Neuronal stem cell (in vitro differentiated cells): Measurements from ENCODE around the gene SLC35G6.

ENCODE experiments used
- DNase-seq: peaks from one replicate; pipeline ENCODE4 v3.0.0-alpha.2; 2013; ENCODE audit warnings: low spot score
- H2AFZ ChIP-seq: one replicate; pipeline ENCODE4 v1.6.1; 2013; ENCODE audit warnings: mild to moderate bottlenecking, low read length, inconsistent platforms
- H2AK5ac ChIP-seq: 2 replicates; pipeline ENCODE4 v1.6.1; 2013; ENCODE audit warnings: low read depth, mild to moderate bottlenecking, inconsistent platforms, low read length, moderate library complexity, mixed read lengths
- H2BK120ac ChIP-seq: 2 replicates; pipeline ENCODE4 v1.6.1; 2013; ENCODE audit warnings: low read depth, mild to moderate bottlenecking, inconsistent platforms, low read length, moderate library complexity, mixed read lengths
- H2BK12ac ChIP-seq: one replicate; pipeline ENCODE4 v1.6.1; 2013; ENCODE audit warnings: low read length, inconsistent platforms
- H2BK15ac ChIP-seq: 2 replicates; pipeline ENCODE4 v1.6.1; 2013; ENCODE audit warnings: mild to moderate bottlenecking, low read length, inconsistent platforms, mixed read lengths
- H2BK5ac ChIP-seq: one replicate; pipeline ENCODE4 v1.6.1; 2013; ENCODE audit warnings: inconsistent platforms, mild to moderate bottlenecking, low read length, moderate library complexity
- H3K14ac ChIP-seq: one replicate; pipeline ENCODE4 v1.6.1; 2013; ENCODE audit warnings: low read length, inconsistent platforms
- H3K18ac ChIP-seq: 2 replicates; pipeline ENCODE4 v1.6.1; 2013; ENCODE audit warnings: low read length, inconsistent platforms
- H3K23ac ChIP-seq: 2 replicates; pipeline ENCODE4 v1.6.1; 2013; ENCODE audit warnings: low read depth, mild to moderate bottlenecking, mixed read lengths, low read length, inconsistent platforms; ENCODE audit not compliant: poor library complexity
- H3K27ac ChIP-seq: replicated peaks from 3 replicates; pipeline ENCODE4 v1.5.1; 2013; ENCODE audit warnings: low read length, inconsistent platforms
- H3K27me3 ChIP-seq, 3 experiments: 2 replicates each; pipeline ENCODE4 v1.6.1; 2013; ENCODE audit warnings: low read length in 3 of 3, mild to moderate bottlenecking in 2 of 3, inconsistent platforms in 1 of 3, low read depth in 1 of 3, mixed read lengths in 1 of 3, moderate library complexity in 1 of 3; ENCODE audit not compliant: control insufficient read depth in 3 of 3, insufficient read depth in 3 of 3
- H3K36me3 ChIP-seq, 2 donors: replicated peaks in 1 of 2; 2 replicates each; pipeline ENCODE4 v1.6.1; 2013; ENCODE audit warnings: low read length in 2 of 2; ENCODE audit not compliant: control insufficient read depth in 2 of 2, insufficient read depth in 2 of 2
- H3K4ac ChIP-seq: 2 replicates; pipeline ENCODE4 v1.6.1; 2013; ENCODE audit warnings: inconsistent platforms, mild to moderate bottlenecking, low read length, moderate library complexity
- H3K4me1 ChIP-seq, 2 donors: 1 replicate in 1 of 2; 2 replicates in 1 of 2; pipeline ENCODE4 v1.6.1; 2013; ENCODE audit warnings: low read length in 2 of 2, low read depth in 1 of 2; ENCODE audit not compliant: control insufficient read depth in 2 of 2, insufficient read depth in 1 of 2
- H3K4me2 ChIP-seq: one replicate; pipeline ENCODE4 v1.6.1; 2013; ENCODE audit warnings: mild to moderate bottlenecking, low read length, inconsistent platforms; ENCODE audit not compliant: insufficient read depth, poor library complexity, severe bottlenecking
- H3K4me3 ChIP-seq, 2 donors: 2 replicates each; pipeline ENCODE4 v1.5.1; 2013; ENCODE audit warnings: low read length in 2 of 2, mild to moderate bottlenecking in 2 of 2, inconsistent platforms in 1 of 2, moderate library complexity in 1 of 2
- H3K79me1 ChIP-seq: one replicate; pipeline ENCODE4 v1.6.1; 2013; ENCODE audit warnings: low read depth, mild to moderate bottlenecking, inconsistent platforms, low read length, moderate library complexity
- H3K9ac ChIP-seq: one replicate; pipeline ENCODE4 v1.6.1; 2013; ENCODE audit warnings: mild to moderate bottlenecking, low read depth, low read length, inconsistent platforms; ENCODE audit not compliant: poor library complexity
- H3K9me3 ChIP-seq, 2 donors: replicated peaks in 1 of 2; 2 replicates each; pipeline versions ENCODE3 to v1.6.1; 2013; ENCODE audit warnings: low read length in 2 of 2, mild to moderate bottlenecking in 2 of 2, inconsistent platforms in 1 of 2, low read depth in 1 of 2, mixed read lengths in 1 of 2, moderate library complexity in 1 of 2; ENCODE audit not compliant: control insufficient read depth in 2 of 2, insufficient read depth in 1 of 2
- H4K8ac ChIP-seq: one replicate; pipeline ENCODE4 v1.6.1; 2013; ENCODE audit warnings: low read depth, mild to moderate bottlenecking, inconsistent platforms, low read length, moderate library complexity
- H4K91ac ChIP-seq: one replicate; pipeline ENCODE4 v1.6.1; 2013; ENCODE audit warnings: low read length, low read depth, mild to moderate bottlenecking, inconsistent platforms; ENCODE audit not compliant: poor library complexity
- WGBS, 2 donors: extraction: QIAGEN DNeasy Blood & Tissue Kit; methylation state at CpG; one replicate each; pipeline ENCODE4 v1.1.7; 2013; ENCODE audit warnings: missing lambda C conversion rate in 2 of 2, mixed read lengths in 1 of 2; ENCODE audit not compliant: insufficient read length in 2 of 2, insufficient replicate concordance in 1 of 2; ENCODE audit errors: extremely low coverage in 2 of 2; 5-methylcytosine and 5-hydroxymethylcytosine counted together

The SLC35G6 gene

DNA sequence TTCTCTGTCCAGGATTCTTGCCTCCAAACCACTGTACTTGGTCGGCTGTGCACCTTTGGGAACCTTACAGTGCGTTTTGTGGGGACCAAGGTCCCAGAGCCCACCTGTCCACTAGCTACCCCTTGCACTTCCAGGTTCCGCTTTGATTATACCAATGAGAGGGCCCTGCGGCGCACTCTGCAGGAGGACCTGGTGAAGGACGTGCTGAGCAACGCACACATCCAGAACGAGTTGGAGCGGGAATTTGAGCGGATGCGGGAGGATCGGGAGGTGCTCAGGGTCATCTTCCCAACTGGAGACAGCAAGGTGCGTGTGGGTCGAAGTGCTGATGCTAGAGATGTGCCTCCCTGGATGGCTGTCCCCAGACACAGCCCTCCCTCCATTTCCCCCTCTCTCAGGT lies 21.7 kb downstream of the SLC35G6 start:
- no peak for DNase-seq
- H3K23ac ChIP-seq = no peak overlapping the region
- no peak overlapping the region for H2BK15ac ChIP-seq
- H3K9ac ChIP-seq = no peak overlapping the region
- no peaks in the 10 kb centered on the region for H3K27me3 ChIP-seq
- H2AFZ ChIP-seq = no peak overlapping the region
- peaks cover 63 to 98% of the 10 kb centered on the region in 2 donors for H3K36me3 ChIP-seq
- no peak overlapping the region for H3K14ac ChIP-seq
- H3K4me1 ChIP-seq = no peaks in the 10 kb centered on the region
- H3K4ac ChIP-seq = no peak overlapping the region
- no peak overlapping the region for H2AK5ac ChIP-seq
- peaks cover 6% of the 10 kb centered on the region for H3K79me1 ChIP-seq
- H2BK5ac ChIP-seq = peak overlapping the region; percentile 35
- no peak overlapping the region for H4K91ac ChIP-seq
- H3K9me3 ChIP-seq = no peaks in the 10 kb centered on the region
- no CpG with 5 or more reads among the region's 14 CpGs for WGBS, 2 donors
- no peak overlapping the region for H2BK120ac ChIP-seq
- no peak overlapping the region for H3K4me2 ChIP-seq
- no peak overlapping the region for H3K27ac ChIP-seq
- H4K8ac ChIP-seq = no peak overlapping the region
- H3K18ac ChIP-seq = no peak overlapping the region
- H3K4me3 ChIP-seq = no peak overlapping the region
- H2BK12ac ChIP-seq = no peak overlapping the region

DNA sequence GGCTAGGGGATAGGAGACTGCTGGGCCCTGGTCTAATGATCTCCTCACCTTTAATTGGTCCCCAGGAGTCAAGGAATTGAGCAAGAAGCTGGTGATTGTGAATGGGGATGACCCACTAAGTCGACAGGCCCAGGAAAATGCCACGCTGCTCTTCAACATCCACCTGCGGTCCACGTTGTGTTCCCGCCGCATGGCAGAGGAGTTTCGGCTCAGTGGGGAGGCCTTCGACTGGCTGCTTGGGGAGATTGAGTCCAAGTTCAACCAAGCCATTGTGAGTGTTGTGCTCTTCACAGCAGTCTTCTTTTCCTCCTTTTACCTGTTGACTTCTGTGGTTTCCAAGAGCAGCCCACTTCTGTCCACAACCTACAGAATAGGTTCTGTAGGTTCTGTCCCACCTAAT lies 22.3 kb downstream of the SLC35G6 start:
- H3K27me3 ChIP-seq = no peaks in the 10 kb centered on the region
- no peak overlapping the region for H3K4ac ChIP-seq
- no peak overlapping the region for H4K91ac ChIP-seq
- no peak overlapping the region for H3K9ac ChIP-seq
- no peak overlapping the region for H2AK5ac ChIP-seq
- no peak overlapping the region for H2BK120ac ChIP-seq
- no peak overlapping the region for H3K23ac ChIP-seq
- no peak for DNase-seq
- H3K4me2 ChIP-seq = no peak overlapping the region
- WGBS, 2 donors = no CpG with 5 or more reads among the region's 8 CpGs
- peaks cover 62 to 98% of the 10 kb centered on the region in 2 donors for H3K36me3 ChIP-seq
- H3K4me3 ChIP-seq = no peak overlapping the region
- H2AFZ ChIP-seq = no peak overlapping the region
- H4K8ac ChIP-seq = no peak overlapping the region
- no peak overlapping the region for H2BK12ac ChIP-seq
- H3K9me3 ChIP-seq = no peaks in the 10 kb centered on the region
- no peak overlapping the region for H2BK15ac ChIP-seq
- no peak overlapping the region for H3K27ac ChIP-seq
- peaks cover 4% of the 10 kb centered on the region for H3K79me1 ChIP-seq
- no peak overlapping the region for H2BK5ac ChIP-seq
- H3K14ac ChIP-seq = no peak overlapping the region
- H3K18ac ChIP-seq = no peak overlapping the region
- H3K4me1 ChIP-seq = no peaks in the 10 kb centered on the region

DNA sequence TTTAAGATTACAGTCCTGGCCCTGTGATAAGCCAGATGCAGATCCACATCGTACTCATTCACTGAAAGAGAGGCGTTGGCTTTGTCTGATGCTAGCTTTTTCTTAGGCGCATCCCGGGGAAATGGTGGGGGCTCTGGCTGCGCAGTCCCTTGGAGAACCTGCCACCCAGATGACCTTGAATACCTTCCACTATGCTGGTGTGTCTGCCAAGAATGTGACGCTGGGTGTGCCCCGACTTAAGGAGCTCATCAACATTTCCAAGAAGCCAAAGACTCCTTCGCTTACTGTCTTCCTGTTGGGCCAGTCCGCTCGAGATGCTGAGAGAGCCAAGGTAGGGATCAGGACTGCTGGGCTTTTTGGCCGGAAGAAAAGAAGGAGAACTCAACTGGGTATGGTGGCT lies 26.9 kb downstream of the SLC35G6 start:
- Histone ChIP-seq H3K4me1 (no peaks in the 10 kb centered on the region), H2BK12ac (no peak overlapping the region), H3K4me2 (no peak overlapping the region), H3K23ac (no peak overlapping the region), H2AK5ac (no peak overlapping the region), H2AFZ (no peak overlapping the region), H2BK120ac (no peak overlapping the region), H4K8ac (no peak overlapping the region), H3K4me3 (no peak overlapping the region), H3K27ac (no peak overlapping the region), H3K4ac (no peak overlapping the region), H3K79me1 (no peaks in the 10 kb centered on the region), H2BK15ac (no peak overlapping the region), H2BK5ac (no peak overlapping the region), H3K18ac (no peak overlapping the region), H3K27me3 (no peaks in the 10 kb centered on the region), H3K9ac (no peak overlapping the region), H3K14ac (no peak overlapping the region), H3K9me3 (no peaks in the 10 kb centered on the region), H4K91ac (no peak overlapping the region), H3K36me3 (peaks cover 63 to 98% of the 10 kb centered on the region in 2 donors)
- no peak for DNase-seq
- WGBS, 2 donors = no CpG with 5 or more reads among the region's 11 CpGs

DNA sequence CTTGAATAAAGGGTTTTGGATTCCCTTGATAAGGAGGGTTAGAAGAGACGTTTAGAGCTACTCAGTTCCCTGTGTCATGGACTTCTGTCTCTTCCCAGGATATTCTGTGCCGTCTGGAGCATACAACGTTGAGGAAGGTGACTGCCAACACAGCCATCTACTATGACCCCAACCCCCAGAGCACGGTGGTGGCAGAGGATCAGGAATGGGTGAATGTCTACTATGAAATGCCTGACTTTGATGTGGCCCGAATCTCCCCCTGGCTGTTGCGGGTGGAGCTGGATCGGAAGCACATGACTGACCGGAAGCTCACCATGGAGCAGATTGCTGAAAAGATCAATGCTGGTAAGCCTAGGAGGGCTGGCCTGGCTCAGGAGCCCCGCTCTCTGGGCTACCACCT lies 27.6 kb downstream of the SLC35G6 start:
- H3K27ac ChIP-seq = no peak overlapping the region
- H4K91ac ChIP-seq = no peak overlapping the region
- no peak overlapping the region for H2BK5ac ChIP-seq
- H3K27me3 ChIP-seq = no peaks in the 10 kb centered on the region
- H3K4me2 ChIP-seq = no peak overlapping the region
- DNase-seq = no peak
- H3K4ac ChIP-seq = no peak overlapping the region
- H2BK12ac ChIP-seq = no peak overlapping the region
- H3K18ac ChIP-seq = no peak overlapping the region
- H3K4me3 ChIP-seq = no peak overlapping the region
- H3K23ac ChIP-seq = no peak overlapping the region
- H3K9me3 ChIP-seq = no peaks in the 10 kb centered on the region
- no peak overlapping the region for H2AFZ ChIP-seq
- no peak overlapping the region for H2BK15ac ChIP-seq
- no peak overlapping the region for H4K8ac ChIP-seq
- H3K9ac ChIP-seq = no peak overlapping the region
- no peak overlapping the region for H2AK5ac ChIP-seq
- no peaks in the 10 kb centered on the region for H3K4me1 ChIP-seq
- H3K79me1 ChIP-seq = no peaks in the 10 kb centered on the region
- WGBS, 2 donors = no CpG with 5 or more reads among the region's 9 CpGs
- H2BK120ac ChIP-seq = no peak overlapping the region
- H3K36me3 ChIP-seq = peaks cover 63 to 98% of the 10 kb centered on the region in 2 donors
- H3K14ac ChIP-seq = no peak overlapping the region
